ENCODE results near the gene STUB1.

GRCh38 chr16:670485-671352 lies 9.5 kb upstream of the STUB1 start:
- TF ChIP-seq RAD21 (conservative IDR thresholded peaks at IDR 0.05 in 1 of 2, IDR thresholded peaks at IDR 0.05 in 1 of 2) = no peak
- TF ChIP-seq PBX3 (IDR thresholded peaks at IDR 0.05) = no peak
- TF ChIP-seq POLR2A (IDR thresholded peaks at IDR 0.05; ENCODE audit: low read length) = no peak
- TF ChIP-seq MAX (IDR thresholded peaks at IDR 0.05) = no peak
- TF ChIP-seq, protein P1, sequence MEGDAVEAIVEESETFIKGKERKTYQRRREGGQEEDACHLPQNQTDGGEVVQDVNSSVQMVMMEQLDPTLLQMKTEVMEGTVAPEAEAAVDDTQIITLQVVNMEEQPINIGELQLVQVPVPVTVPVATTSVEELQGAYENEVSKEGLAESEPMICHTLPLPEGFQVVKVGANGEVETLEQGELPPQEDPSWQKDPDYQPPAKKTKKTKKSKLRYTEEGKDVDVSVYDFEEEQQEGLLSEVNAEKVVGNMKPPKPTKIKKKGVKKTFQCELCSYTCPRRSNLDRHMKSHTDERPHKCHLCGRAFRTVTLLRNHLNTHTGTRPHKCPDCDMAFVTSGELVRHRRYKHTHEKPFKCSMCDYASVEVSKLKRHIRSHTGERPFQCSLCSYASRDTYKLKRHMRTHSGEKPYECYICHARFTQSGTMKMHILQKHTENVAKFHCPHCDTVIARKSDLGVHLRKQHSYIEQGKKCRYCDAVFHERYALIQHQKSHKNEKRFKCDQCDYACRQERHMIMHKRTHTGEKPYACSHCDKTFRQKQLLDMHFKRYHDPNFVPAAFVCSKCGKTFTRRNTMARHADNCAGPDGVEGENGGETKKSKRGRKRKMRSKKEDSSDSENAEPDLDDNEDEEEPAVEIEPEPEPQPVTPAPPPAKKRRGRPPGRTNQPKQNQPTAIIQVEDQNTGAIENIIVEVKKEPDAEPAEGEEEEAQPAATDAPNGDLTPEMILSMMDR (IDR thresholded peaks at IDR 0.05) = no peak
- TF ChIP-seq MAZ (IDR thresholded peaks at IDR 0.05; ENCODE audit: borderline replicate concordance, low read depth, low read length) = no peak
